ENCODE results near the gene ZDHHC4.
A peak's percentile ranks its signal among the peaks of the same experiment; 100 is the strongest.

The ZDHHC4 gene

DNA sequence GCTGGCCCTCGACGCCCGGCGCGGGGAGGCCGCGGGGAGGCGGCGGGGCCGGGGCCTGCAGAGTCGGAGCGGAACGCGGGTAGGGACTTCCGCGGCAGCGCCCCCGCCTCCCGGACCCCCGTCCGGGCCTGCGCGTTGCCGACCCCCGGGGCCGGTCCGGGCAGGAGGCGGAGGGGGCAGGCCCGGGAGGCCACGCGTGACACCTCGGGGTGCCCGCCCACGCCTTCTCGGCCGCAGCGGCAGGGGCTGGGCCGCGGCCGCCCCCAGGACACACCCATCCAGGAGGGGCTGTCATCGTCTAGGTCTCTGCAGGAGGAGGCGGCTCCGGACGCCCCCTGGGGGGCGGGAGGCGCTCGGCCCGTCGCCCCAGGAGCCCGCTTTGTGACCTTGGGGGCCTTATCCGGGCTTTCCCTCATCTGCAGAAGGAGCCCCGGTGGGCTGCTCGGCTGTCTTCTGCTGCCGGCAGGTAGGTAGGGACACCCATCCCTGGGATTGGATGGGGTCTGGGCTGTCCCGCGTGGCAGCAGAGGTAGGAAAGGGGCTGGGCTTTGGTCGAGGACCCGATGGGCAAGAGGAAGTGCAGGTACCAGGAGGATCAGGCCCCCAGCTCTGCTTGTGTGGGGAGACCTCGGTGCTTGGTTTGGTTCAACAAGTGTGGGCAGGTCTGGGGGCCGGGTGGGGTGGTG lies 60.4 kb downstream of the ZDHHC4 start:
- Histone ChIP-seq H2BK12ac (ENCODE audit: low read length) (no peak overlapping the region), H3K36me3 (replicated peaks in 1 of 2; ENCODE audit: control insufficient read depth in 2 of 2, insufficient read depth in 2 of 2, low read length in 2 of 2) (peaks cover 20 to 44% of the 10 kb centered on the region in 2 donors), H3K27ac (replicated peaks; ENCODE audit: low read length) (no peak overlapping the region), H2AK5ac (ENCODE audit: low read depth, low read length) (peak overlapping the region; percentile 8), H3K23ac (ENCODE audit: low read depth, low read length, poor library complexity) (peak overlapping the region; percentile 65), H3K4me2 (ENCODE audit: insufficient read depth, low read length, poor library complexity, severe bottlenecking) (peak overlapping the region; percentile 93), H2BK120ac (ENCODE audit: low read depth, low read length) (no peak overlapping the region), H3K9ac (ENCODE audit: low read depth, low read length, poor library complexity) (peak overlapping the region; percentile 92), H3K14ac (ENCODE audit: low read length) (no peak overlapping the region), H3K4me3 (ENCODE audit: low read length in 2 of 2) (peak overlapping the region; percentile 85 to 98), H4K8ac (ENCODE audit: low read depth, low read length) (no peak overlapping the region), H2AFZ (ENCODE audit: low read length) (peak overlapping the region; percentile 83), H3K27me3 (ENCODE audit: control insufficient read depth in 3 of 3, insufficient read depth in 3 of 3, low read depth in 1 of 3, low read length in 3 of 3) (no peaks in the 10 kb centered on the region), H3K9me3 (replicated peaks in 1 of 2; ENCODE audit: control insufficient read depth in 2 of 2, insufficient read depth in 1 of 2, low read depth in 1 of 2, low read length in 2 of 2) (no peaks in the 10 kb centered on the region), H2BK5ac (ENCODE audit: low read length) (no peak overlapping the region), H2BK15ac (ENCODE audit: low read length) (no peak overlapping the region), H3K4ac (ENCODE audit: low read length) (no peak overlapping the region), H4K91ac (ENCODE audit: low read depth, low read length, poor library complexity) (no peak overlapping the region), H3K4me1 (ENCODE audit: control insufficient read depth in 2 of 2, insufficient read depth in 1 of 2, low read depth in 1 of 2, low read length in 2 of 2) (peaks cover 6 to 13% of the 10 kb centered on the region in 2 donors), H3K79me1 (ENCODE audit: low read depth, low read length) (peaks cover 26% of the 10 kb centered on the region), H3K18ac (ENCODE audit: low read length) (peak overlapping the region; percentile 91)
- WGBS, 2 donors (ENCODE audit: extremely low coverage in 2 of 2, insufficient read length in 2 of 2, insufficient replicate concordance in 1 of 2), result no CpG with 5 or more reads among the region's 60 CpGs
- no peak for DNase-seq (ENCODE audit: low spot score)

Measured in neuronal stem cell (in vitro differentiated cells).